NB4 (cell line): ENCODE results near the gene ARG1.

Experiments used
- DNase-seq: peaks from one replicate; pipeline ENCODE4 v3.0.0; 2010; ENCODE audit warnings: low read depth
- H3K4me3 ChIP-seq: one replicate; pipeline ENCODE4 v1.5.1; 2011; ENCODE audit warnings: mild to moderate bottlenecking, low read depth, low read length, moderate library complexity
- CTCF ChIP-seq: IDR thresholded peaks from one replicate; pipeline ENCODE4 v1.5.1; 2012; ENCODE audit warnings: low read depth, low read length
- MAX ChIP-seq: IDR thresholded peaks from 2 replicates; pipeline ENCODE4 v1.6.1; 2011; ENCODE audit warnings: low read depth, low read length
- MYC ChIP-seq: IDR thresholded peaks from 2 replicates; pipeline ENCODE4 v1.6.1; 2011; ENCODE audit warnings: low read depth, low read length
- POLR2A ChIP-seq: IDR thresholded peaks from 2 replicates; pipeline ENCODE4 v1.6.1; 2011; ENCODE audit warnings: mild to moderate bottlenecking; ENCODE audit not compliant: insufficient read length; ENCODE audit errors: extremely low read depth

Gene ARG1

DNA sequence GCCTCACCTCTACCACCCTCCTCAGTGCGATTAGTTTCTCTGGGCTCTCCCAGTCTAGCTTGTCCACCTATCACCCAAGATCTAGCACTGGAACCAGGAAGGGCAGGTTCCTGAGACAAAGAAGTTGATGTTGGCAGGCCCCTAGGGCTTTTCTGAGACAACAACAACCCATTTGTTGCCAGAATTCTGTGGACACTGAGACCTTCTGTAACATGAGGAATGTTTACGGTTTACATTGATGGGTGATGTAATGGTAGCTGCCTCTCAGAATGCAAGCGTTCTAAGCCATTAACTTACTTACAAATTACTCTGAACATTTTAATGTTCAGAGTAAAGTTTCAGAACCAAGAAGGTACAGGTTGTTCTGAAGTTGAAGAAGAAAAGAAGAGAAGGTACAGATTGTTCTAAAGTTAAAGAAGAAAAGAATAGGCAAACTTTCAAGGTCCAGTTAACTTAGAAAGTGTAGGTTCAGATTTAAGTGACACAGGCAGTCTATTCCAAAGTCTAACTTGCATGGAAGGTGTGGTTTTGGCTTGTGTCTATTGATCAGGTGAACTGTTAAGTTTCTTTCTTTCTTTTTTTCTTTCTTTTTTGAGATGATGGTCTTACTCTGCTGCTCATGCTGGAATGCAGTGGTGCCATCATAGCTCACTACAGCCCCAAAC lies 58.7 kb downstream of the ARG1 start:
- no peak for DNase-seq
- H3K4me3 ChIP-seq, result no peak overlapping the region
- TF ChIP-seq CTCF (no peak), MYC (no peak), POLR2A (no peak), MAX (no peak)
